WTC11 (cell line): ENCODE results near the gene AK6. TPM values are rescaled to one million over a fixed set of nuclear protein-coding genes. Genes with fewer than 3 reads are reported as not detected.
A peak's percentile ranks its signal among the peaks of the same experiment; 100 is the strongest.

Experiments used
- ATAC-seq: fragments of 200-7000 bp; cut with Tn5 transposase; 2 replicates; pipeline ENCODE4 v1.10.0; 2021; ENCODE audit warnings: mild to moderate bottlenecking, moderate library complexity
- CTCF ChIA-PET: fragments of 300-600 bp; sonication (Branson Sonifier 250); formaldehyde crosslinking; loops from one replicate; lab custom pipeline; 2021; ENCODE audit warnings: antibody characterized with exemption; lab: Charles Lee
- POLR2A ChIA-PET: fragments of 350-600 bp; sonication (Branson Sonifier 250); formaldehyde crosslinking; loops from one replicate; lab custom pipeline; 2021; ENCODE audit warnings: antibody characterized with exemption; lab: Charles Lee
- DNase-seq: peaks from one replicate; pipeline ENCODE4 v3.0.0; 2021; ENCODE audit warnings: low spot score
- H3K27ac Mint-ChIP-seq: 2 replicates; pipeline ENCODE4 v1.8.0; 2021; ENCODE audit warnings: mixed read lengths
- H3K27me3 Mint-ChIP-seq: 2 replicates; pipeline ENCODE4 v1.8.0; 2021; ENCODE audit warnings: low read depth, mild to moderate bottlenecking, moderate library complexity, mixed read lengths
- H3K36me3 Mint-ChIP-seq: 2 replicates; pipeline ENCODE4 v1.8.0; 2021; ENCODE audit warnings: mixed read lengths
- H3K4me1 Mint-ChIP-seq: 2 replicates; pipeline ENCODE4 v1.8.0; 2022; ENCODE audit warnings: mixed read lengths
- H3K4me3 Mint-ChIP-seq: 2 replicates; pipeline ENCODE4 v1.8.0; 2021; ENCODE audit warnings: mild to moderate bottlenecking, moderate library complexity, mixed read lengths
- H3K9me3 Mint-ChIP-seq: 2 replicates; pipeline ENCODE4 v1.8.0; 2021; ENCODE audit warnings: mixed read lengths
- CBFB ChIP-seq: sonication (generic); formaldehyde crosslinking; IDR thresholded peaks from 2 replicates; pipeline ENCODE4 v1.8.1; 2022; ENCODE audit warnings: mild to moderate bottlenecking, low read depth, missing genetic modification reagents
- CREM ChIP-seq: sonication (generic); formaldehyde crosslinking; IDR thresholded peaks from 2 replicates; pipeline ENCODE4 v1.8.1; 2022; ENCODE audit warnings: mild to moderate bottlenecking, missing genetic modification reagents, moderate library complexity
- EMX1 ChIP-seq: fragments of 250-450 bp; sonication (Bioruptor Pico); IDR thresholded peaks from 2 replicates; pipeline ENCODE4 v1.8.0; 2021; ENCODE audit warnings: mild to moderate bottlenecking
- FOXJ3 ChIP-seq: sonication (generic); formaldehyde crosslinking; IDR thresholded peaks from 2 replicates; pipeline ENCODE4 v1.9.0; 2021; ENCODE audit warnings: missing genetic modification reagents, mild to moderate bottlenecking, borderline replicate concordance
- FOXP1 ChIP-seq: sonication (generic); formaldehyde crosslinking; IDR thresholded peaks from 2 replicates; pipeline ENCODE4 v1.8.0; 2022; ENCODE audit warnings: missing genetic modification reagents, mild to moderate bottlenecking, moderate library complexity, borderline replicate concordance
- GABPB1 ChIP-seq: sonication (generic); formaldehyde crosslinking; IDR thresholded peaks from 2 replicates; pipeline ENCODE4 v1.8.1; 2023; ENCODE audit warnings: mild to moderate bottlenecking, missing genetic modification reagents
- HMGA2 ChIP-seq: fragments of 250-450 bp; sonication (Bioruptor Pico); IDR thresholded peaks from 2 replicates; pipeline ENCODE4 v1.4.0; 2021; ENCODE audit warnings: mild to moderate bottlenecking, moderate library complexity
- JAZF1 ChIP-seq: fragments of 250-450 bp; sonication (Bioruptor Pico); IDR thresholded peaks from 2 replicates; pipeline ENCODE4 v1.9.0; 2021; ENCODE audit warnings: moderate library complexity, mild to moderate bottlenecking, inconsistent platforms
- JUN ChIP-seq: sonication (generic); formaldehyde crosslinking; IDR thresholded peaks from 2 replicates; pipeline ENCODE4 v1.8.0; 2023; ENCODE audit warnings: mild to moderate bottlenecking, missing genetic modification reagents
- NFE2L1 ChIP-seq: sonication (generic); formaldehyde crosslinking; IDR thresholded peaks from 2 replicates; pipeline ENCODE4 v1.8.1; 2023; ENCODE audit warnings: missing genetic modification reagents
- SMAD4 ChIP-seq: sonication (generic); formaldehyde crosslinking; IDR thresholded peaks from 2 replicates; pipeline ENCODE4 v1.8.0; 2022; ENCODE audit warnings: mild to moderate bottlenecking, missing genetic modification reagents
- SOX15 ChIP-seq: fragments of 250-450 bp; sonication (Bioruptor Pico); IDR thresholded peaks from 2 replicates; pipeline ENCODE4 v1.9.0; 2021; ENCODE audit warnings: mild to moderate bottlenecking
- ZNF232 ChIP-seq: sonication (generic); formaldehyde crosslinking; IDR thresholded peaks from 2 replicates; pipeline ENCODE4 v1.8.0; 2022; ENCODE audit warnings: mild to moderate bottlenecking, missing genetic modification reagents
- total RNA-seq: library from RNA; stranded (reverse); gene quantifications from 3 replicates; pipeline ENCODE4 v1.2.3, GENCODE V29; 2021
- TF ChIP-seq, protein P1 (sequence below): sonication (generic); formaldehyde crosslinking; IDR thresholded peaks from 2 replicates; pipeline ENCODE4 v1.8.1; 2022; ENCODE audit warnings: mild to moderate bottlenecking, moderate library complexity, missing genetic modification reagents
- TF ChIP-seq, protein P2 (sequence below): sonication (generic); formaldehyde crosslinking; IDR thresholded peaks from 2 replicates; pipeline ENCODE4 v1.8.0; 2022; ENCODE audit warnings: mild to moderate bottlenecking, missing genetic modification reagents
- TF ChIP-seq, protein P3 (sequence below): fragments of 250-450 bp; sonication (Bioruptor Pico); IDR thresholded peaks from 2 replicates; pipeline ENCODE4 v1.9.0; 2021; ENCODE audit warnings: mild to moderate bottlenecking, borderline replicate concordance
- TF ChIP-seq, protein P4 (sequence below): sonication (generic); formaldehyde crosslinking; IDR thresholded peaks from 2 replicates; pipeline ENCODE4 v1.8.0; 2022; ENCODE audit warnings: mild to moderate bottlenecking, missing genetic modification reagents

AK6 gene
- total RNA-seq, 1 experiment from 2014 or later, result 43.1 TPM

DNA sequence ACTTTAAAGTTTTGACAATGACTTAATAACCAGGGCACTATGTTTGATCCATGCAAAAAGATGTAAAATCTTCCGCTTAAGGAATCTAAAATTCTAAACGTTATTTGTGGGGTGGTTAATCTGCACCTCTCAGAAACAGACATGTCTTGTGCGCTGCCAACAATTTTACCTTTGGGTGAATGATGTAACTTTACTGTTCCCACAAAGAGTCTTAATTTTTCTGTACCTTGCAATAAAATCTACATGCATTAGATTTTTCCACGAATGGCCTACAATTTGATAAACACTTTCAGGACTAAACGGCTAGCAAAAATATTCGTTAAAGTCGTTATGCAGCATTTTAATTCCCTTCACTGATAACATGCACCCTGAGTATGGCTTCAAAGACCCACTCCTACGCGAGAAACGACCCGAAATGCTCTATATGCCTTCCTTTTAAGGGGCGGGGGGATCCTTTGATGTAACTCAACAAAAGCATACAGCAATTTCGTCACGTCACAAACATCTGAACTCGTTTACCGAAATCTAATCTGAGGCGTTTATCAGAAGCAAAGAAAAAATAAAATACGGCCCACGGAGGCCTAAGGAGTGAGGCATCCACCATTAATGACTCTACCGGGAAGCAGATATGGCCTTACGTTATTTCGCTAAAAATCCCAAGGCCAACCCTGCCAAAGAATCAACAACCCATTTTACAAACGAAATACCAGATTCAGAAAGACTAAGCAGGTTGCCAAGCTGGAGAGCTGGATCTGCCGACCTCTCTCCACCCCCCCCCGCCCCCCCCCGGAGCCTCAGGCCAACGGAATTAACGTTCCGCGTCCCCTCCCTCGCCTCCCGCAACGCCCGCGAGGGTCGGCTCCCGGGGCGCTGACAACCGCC is 621 bp downstream of the AK6 start:
- H3K27me3 Mint-ChIP-seq, result no peaks in the 10 kb centered on the region
- POLR2A ChIA-PET, result interaction anchor here (1.1 to 1.3 kb wide), 2 partner anchors 15 to 81 kb away, joined by 3 read pairs; no protein-coding TSS in a partner anchor
- peak overlapping the region; percentile 95 for H3K4me3 Mint-ChIP-seq
- CTCF ChIA-PET, result no interaction called here
- H3K27ac Mint-ChIP-seq, result peak overlapping the region; percentile 98
- no peak for DNase-seq
- TF ChIP-seq GABPB1 (peak; percentile 22; the same call in 1 of the 2 replicates), CBFB (CRISPR knock-in tag) (no peak)
- H3K4me1 Mint-ChIP-seq, result peaks cover 11% of the 10 kb centered on the region
- H3K36me3 Mint-ChIP-seq, result peaks cover 31% of the 10 kb centered on the region
- H3K9me3 Mint-ChIP-seq, result no peaks in the 10 kb centered on the region
- ATAC-seq, result no peak

DNA sequence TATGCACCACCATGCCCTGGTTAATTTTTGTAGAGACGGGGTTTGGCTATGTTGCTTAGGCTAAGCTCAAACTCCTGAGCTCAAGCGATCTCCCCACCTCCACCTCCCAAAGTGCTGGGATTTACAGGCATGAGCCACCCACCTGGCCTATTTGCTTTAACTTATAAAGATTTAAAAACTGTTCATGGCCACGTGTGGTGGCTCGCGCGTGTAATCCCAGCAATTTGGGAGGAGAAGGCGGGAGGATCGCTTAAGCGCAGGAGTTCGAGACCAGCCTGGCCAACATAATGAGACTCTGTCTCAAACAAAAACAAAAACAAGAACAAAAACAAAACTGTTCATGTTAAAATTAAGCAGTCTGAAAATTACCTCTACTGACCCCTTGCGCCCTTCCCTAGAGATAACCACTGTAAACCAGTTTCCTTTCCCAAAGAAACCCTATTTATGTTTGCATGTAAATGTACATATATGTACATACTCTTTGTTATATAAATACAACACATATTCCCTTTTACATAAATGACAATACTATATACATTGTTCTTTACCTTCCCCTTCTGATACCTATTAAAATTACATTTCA is 1.5 kb downstream of the AK6 start:
- no peaks in the 10 kb centered on the region for H3K9me3 Mint-ChIP-seq
- peaks cover 35% of the 10 kb centered on the region for H3K36me3 Mint-ChIP-seq
- H3K4me1 Mint-ChIP-seq, result peaks cover 11% of the 10 kb centered on the region
- POLR2A ChIA-PET, result interaction anchor here (1.1 kb wide), 1 partner anchor 34 kb away, joined by 3 read pairs; no protein-coding TSS in a partner anchor
- no peak for DNase-seq
- ATAC-seq, result no peak
- H3K27ac Mint-ChIP-seq, result peak overlapping the region; percentile 98
- peak overlapping the region; percentile 95 for H3K4me3 Mint-ChIP-seq
- TF ChIP-seq, protein P1, sequence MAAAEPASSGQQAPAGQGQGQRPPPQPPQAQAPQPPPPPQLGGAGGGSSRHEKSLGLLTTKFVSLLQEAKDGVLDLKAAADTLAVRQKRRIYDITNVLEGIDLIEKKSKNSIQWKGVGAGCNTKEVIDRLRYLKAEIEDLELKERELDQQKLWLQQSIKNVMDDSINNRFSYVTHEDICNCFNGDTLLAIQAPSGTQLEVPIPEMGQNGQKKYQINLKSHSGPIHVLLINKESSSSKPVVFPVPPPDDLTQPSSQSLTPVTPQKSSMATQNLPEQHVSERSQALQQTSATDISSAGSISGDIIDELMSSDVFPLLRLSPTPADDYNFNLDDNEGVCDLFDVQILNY (CRISPR knock-in tag), result no peak
- H3K27me3 Mint-ChIP-seq, result no peaks in the 10 kb centered on the region
- CTCF ChIA-PET, result no interaction called here

DNA sequence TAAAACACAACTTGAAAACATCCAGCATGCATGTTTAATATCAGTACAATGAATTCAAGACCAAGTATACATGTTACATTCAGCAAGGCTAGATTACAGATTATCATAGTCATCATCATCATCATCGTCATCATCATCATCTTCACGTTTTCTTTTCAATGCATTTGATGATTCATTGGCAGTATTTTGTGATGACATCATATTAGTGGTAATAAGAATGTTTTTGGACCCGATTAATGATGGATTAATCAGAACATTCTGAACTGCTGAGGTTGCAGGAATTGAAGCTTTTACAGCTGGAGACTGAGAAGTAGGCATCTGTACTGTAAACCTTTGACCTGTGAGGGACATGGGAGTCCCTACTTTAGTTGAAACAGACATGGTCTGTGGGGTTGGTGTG is 4.5 kb downstream of the AK6 start:
- no peak for TF ChIP-seq ZNF232
- TF ChIP-seq CREM, result no peak
- no peak for TF ChIP-seq SOX15 (CRISPR knock-in tag)
- TF ChIP-seq FOXJ3 (CRISPR knock-in tag), result no peak
- TF ChIP-seq EMX1 (CRISPR knock-in tag), result no peak
- Mint-ChIP-seq H3K9me3 (no peaks in the 10 kb centered on the region), H3K36me3 (peaks cover 35% of the 10 kb centered on the region), H3K27me3 (no peaks in the 10 kb centered on the region), H3K27ac (no peak overlapping the region), H3K4me3 (no peak overlapping the region), H3K4me1 (peaks cover 7% of the 10 kb centered on the region)
- POLR2A ChIA-PET, result no interaction called here
- ATAC-seq (no peak), DNase-seq (no peak)
- CTCF ChIA-PET, result no interaction called here

DNA sequence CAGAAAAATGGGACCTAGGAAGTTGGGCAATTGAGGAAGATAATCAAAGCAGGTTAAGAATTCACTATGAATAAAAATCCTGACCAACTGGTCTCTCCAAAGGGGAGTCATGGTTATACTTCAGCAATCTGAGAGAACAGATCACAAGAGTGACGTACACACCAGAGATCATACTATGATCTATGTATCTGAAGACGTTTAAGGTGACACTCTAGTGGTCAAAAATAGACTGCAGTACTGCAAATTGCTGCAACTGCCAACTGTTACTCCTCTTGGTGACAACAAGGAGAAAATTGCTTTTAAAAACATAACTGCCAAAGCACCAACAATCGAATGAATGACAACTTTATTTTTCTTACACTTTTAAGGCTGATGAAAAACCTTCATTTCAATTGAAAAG is 4.9 kb downstream of the AK6 start:
- H3K27me3 Mint-ChIP-seq, result no peaks in the 10 kb centered on the region
- H3K4me1 Mint-ChIP-seq, result peaks cover 7% of the 10 kb centered on the region
- ATAC-seq (no peak), DNase-seq (no peak)
- H3K9me3 Mint-ChIP-seq, result no peaks in the 10 kb centered on the region
- no peak overlapping the region for H3K27ac Mint-ChIP-seq
- CTCF ChIA-PET, result no interaction called here
- peaks cover 35% of the 10 kb centered on the region for H3K36me3 Mint-ChIP-seq
- H3K4me3 Mint-ChIP-seq, result no peak overlapping the region
- POLR2A ChIA-PET, result no interaction called here
- TF ChIP-seq JAZF1 (CRISPR knock-in tag) (no peak), FOXP1 (CRISPR knock-in tag) (no peak), JUN (CRISPR knock-in tag) (no peak), ZNF232 (no peak), HMGA2 (CRISPR knock-in tag) (no peak), NFE2L1 (CRISPR knock-in tag) (no peak), SMAD4 (CRISPR knock-in tag) (no peak)
- TF ChIP-seq, protein P2, sequence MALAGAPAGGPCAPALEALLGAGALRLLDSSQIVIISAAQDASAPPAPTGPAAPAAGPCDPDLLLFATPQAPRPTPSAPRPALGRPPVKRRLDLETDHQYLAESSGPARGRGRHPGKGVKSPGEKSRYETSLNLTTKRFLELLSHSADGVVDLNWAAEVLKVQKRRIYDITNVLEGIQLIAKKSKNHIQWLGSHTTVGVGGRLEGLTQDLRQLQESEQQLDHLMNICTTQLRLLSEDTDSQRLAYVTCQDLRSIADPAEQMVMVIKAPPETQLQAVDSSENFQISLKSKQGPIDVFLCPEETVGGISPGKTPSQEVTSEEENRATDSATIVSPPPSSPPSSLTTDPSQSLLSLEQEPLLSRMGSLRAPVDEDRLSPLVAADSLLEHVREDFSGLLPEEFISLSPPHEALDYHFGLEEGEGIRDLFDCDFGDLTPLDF (CRISPR knock-in tag), result no peak
- TF ChIP-seq, protein P3, sequence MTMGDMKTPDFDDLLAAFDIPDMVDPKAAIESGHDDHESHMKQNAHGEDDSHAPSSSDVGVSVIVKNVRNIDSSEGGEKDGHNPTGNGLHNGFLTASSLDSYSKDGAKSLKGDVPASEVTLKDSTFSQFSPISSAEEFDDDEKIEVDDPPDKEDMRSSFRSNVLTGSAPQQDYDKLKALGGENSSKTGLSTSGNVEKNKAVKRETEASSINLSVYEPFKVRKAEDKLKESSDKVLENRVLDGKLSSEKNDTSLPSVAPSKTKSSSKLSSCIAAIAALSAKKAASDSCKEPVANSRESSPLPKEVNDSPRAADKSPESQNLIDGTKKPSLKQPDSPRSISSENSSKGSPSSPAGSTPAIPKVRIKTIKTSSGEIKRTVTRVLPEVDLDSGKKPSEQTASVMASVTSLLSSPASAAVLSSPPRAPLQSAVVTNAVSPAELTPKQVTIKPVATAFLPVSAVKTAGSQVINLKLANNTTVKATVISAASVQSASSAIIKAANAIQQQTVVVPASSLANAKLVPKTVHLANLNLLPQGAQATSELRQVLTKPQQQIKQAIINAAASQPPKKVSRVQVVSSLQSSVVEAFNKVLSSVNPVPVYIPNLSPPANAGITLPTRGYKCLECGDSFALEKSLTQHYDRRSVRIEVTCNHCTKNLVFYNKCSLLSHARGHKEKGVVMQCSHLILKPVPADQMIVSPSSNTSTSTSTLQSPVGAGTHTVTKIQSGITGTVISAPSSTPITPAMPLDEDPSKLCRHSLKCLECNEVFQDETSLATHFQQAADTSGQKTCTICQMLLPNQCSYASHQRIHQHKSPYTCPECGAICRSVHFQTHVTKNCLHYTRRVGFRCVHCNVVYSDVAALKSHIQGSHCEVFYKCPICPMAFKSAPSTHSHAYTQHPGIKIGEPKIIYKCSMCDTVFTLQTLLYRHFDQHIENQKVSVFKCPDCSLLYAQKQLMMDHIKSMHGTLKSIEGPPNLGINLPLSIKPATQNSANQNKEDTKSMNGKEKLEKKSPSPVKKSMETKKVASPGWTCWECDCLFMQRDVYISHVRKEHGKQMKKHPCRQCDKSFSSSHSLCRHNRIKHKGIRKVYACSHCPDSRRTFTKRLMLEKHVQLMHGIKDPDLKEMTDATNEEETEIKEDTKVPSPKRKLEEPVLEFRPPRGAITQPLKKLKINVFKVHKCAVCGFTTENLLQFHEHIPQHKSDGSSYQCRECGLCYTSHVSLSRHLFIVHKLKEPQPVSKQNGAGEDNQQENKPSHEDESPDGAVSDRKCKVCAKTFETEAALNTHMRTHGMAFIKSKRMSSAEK (CRISPR knock-in tag), result no peak
- TF ChIP-seq, protein P4, sequence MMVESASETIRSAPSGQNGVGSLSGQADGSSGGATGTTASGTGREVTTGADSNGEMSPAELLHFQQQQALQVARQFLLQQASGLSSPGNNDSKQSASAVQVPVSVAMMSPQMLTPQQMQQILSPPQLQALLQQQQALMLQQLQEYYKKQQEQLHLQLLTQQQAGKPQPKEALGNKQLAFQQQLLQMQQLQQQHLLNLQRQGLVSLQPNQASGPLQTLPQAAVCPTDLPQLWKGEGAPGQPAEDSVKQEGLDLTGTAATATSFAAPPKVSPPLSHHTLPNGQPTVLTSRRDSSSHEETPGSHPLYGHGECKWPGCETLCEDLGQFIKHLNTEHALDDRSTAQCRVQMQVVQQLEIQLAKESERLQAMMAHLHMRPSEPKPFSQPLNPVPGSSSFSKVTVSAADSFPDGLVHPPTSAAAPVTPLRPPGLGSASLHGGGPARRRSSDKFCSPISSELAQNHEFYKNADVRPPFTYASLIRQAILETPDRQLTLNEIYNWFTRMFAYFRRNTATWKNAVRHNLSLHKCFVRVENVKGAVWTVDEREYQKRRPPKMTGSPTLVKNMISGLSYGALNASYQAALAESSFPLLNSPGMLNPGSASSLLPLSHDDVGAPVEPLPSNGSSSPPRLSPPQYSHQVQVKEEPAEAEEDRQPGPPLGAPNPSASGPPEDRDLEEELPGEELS (CRISPR knock-in tag), result no peak
